NB4 (cell line): ENCODE results near the gene PIP5K1B.

Source experiments
- POLR2A ChIP-seq: IDR thresholded peaks from 2 replicates; pipeline ENCODE4 v1.6.1; 2011; ENCODE audit warnings: mild to moderate bottlenecking; ENCODE audit not compliant: insufficient read length; ENCODE audit errors: extremely low read depth
- TF ChIP-seq, protein P1 (sequence below): IDR thresholded peaks from one replicate; pipeline ENCODE4 v1.5.1; 2012; ENCODE audit warnings: low read depth, low read length

DNA sequence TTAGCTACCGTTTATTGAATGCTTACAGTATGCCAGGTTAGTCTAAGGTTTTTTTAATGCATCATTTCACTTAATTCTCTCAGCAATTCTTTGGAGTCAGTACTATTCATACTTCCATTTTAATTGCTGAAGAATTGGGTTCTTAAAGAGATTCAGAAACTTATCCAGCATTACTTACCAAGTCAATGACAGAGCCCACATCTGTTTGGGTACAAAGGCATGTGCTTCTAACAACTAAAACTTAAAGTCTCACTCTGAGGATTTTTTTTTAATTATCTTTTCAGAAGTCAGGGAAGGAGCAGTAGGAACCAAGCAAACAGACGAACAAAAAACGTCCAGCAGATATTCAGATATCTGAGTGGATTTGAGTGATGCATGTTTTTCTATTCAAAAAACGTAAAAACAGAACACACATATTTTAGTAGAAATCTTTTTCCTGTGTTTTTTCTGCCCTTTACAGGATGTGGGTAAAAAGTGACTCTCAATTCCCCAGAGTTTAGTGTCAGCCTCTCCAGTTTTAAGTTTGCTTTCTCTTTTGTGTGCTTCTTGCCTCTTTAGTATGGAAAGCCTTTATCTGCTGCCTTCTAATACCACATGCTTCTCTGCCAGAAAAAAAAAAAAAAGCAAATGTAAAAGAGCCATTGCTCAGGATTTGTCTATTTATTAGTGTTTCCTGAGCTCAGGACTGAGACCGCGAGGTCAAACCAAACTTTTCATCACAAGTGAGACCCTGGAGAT, 190.9 kb downstream of the PIP5K1B start:
- TF ChIP-seq, protein P1, sequence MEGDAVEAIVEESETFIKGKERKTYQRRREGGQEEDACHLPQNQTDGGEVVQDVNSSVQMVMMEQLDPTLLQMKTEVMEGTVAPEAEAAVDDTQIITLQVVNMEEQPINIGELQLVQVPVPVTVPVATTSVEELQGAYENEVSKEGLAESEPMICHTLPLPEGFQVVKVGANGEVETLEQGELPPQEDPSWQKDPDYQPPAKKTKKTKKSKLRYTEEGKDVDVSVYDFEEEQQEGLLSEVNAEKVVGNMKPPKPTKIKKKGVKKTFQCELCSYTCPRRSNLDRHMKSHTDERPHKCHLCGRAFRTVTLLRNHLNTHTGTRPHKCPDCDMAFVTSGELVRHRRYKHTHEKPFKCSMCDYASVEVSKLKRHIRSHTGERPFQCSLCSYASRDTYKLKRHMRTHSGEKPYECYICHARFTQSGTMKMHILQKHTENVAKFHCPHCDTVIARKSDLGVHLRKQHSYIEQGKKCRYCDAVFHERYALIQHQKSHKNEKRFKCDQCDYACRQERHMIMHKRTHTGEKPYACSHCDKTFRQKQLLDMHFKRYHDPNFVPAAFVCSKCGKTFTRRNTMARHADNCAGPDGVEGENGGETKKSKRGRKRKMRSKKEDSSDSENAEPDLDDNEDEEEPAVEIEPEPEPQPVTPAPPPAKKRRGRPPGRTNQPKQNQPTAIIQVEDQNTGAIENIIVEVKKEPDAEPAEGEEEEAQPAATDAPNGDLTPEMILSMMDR, result no peak
- no peak for TF ChIP-seq POLR2A
